ENCODE data around the gene LHFPL2. TPM values are rescaled to one million over a fixed set of nuclear protein-coding genes. Genes with fewer than 3 reads are reported as not detected.

Gene LHFPL2
- total and polyA plus RNA-seq, 9 of the 15 experiments (the other 6 are each of a cell fraction or from before 2014, with no cell fraction given) = 1.0 to 6.6 (median 4.6) TPM

DNA sequence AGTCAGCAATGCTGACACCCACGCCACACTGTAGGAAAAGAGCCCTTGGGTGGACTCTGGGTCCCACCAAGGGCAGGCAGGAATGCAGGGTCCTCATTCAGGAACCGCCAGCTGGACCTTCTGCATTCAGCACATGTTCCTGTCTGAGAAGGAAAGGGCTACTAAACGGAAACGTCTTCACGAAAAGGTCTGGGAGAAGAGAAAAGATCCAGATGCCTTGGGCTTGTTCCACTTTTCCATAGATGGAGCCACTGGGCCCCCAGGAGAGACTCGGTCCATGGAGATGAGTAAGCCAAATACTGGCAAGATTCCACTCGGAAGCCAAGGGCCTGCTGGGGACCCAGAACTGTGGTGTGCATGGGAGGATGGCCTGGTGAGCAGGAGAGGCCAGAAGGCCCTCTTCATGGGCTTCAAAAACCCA is 38.4 kb downstream of the LHFPL2 start:
- H3K9ac ChIP-seq (ENCODE audit: insufficient read depth in 1 of 2, low read depth in 2 of 2, low read length in 2 of 2) = 0 out of 4 replicates have a peak overlapping the region, but pooled peaks of 1 of the 2 experiments have one; percentile 3
- no peak for TF ChIP-seq CBX8 (IDR thresholded peaks at IDR 0.05; ENCODE audit: borderline replicate concordance, extremely low read depth, low read depth, low read length, poor library complexity, severe bottlenecking)
- H3K27me3 ChIP-seq (ENCODE audit: control insufficient read depth in 2 of 2, insufficient read depth in 2 of 2, low read length in 2 of 2) = no peaks in the 10 kb centered on the region
- DNase-seq (ENCODE audit: extremely low read depth in 1 of 4, low spot score in 3 of 4) (no peak), FAIRE-seq (no peak), ATAC-seq (no peak; the same call in 2 of the 3 replicates)
- CTCF ChIA-PET (ENCODE audit: low intra/inter-chr PET ratio) = no interaction called here
- H3K79me2 ChIP-seq (ENCODE audit: control insufficient read depth, insufficient read depth, low read length) = no peaks in the 10 kb centered on the region
- in situ Hi-C loops (cut with MboI) = loop anchor here (5.0 kb wide), 1 partner anchor 63 kb away; no protein-coding TSS in a partner anchor
- intact Hi-C loops (cut with micrococcal nuclease) = no loop called here
- H3K4me3 ChIP-seq = no peak overlapping the region
- no peaks in the 10 kb centered on the region for H3K9me3 ChIP-seq (replicated peaks; ENCODE audit: control insufficient read depth, insufficient read depth, low read depth, low read length)
- no peaks in the 10 kb centered on the region for H4K20me1 ChIP-seq (replicated peaks; ENCODE audit: control insufficient read depth, insufficient read depth, low read length)
- no peak overlapping the region for H2AFZ ChIP-seq (ENCODE audit: low read depth, low read length)
- H3K4me2 ChIP-seq (ENCODE audit: insufficient read depth, low read length) = no peak overlapping the region
- BruUV-seq (replicated peaks) = no TSS peak
- POLR2A ChIA-PET = interaction anchor here (0.7 to 2.1 kb wide), 3 partner anchors 14 to 41 kb away, joined by 3 to 5 read pairs (median 4); no protein-coding TSS in a partner anchor
- H3K9me1 ChIP-seq (ENCODE audit: control insufficient read depth, insufficient read depth, low read length) = no peaks in the 10 kb centered on the region
- H3K36me3 ChIP-seq (ENCODE audit: control insufficient read depth, insufficient read depth, low read length) = no peaks in the 10 kb centered on the region
- H3K27ac ChIP-seq (ENCODE audit: extremely low read depth, low read depth, low read length) = no peak overlapping the region
- H3K4me1 ChIP-seq (replicated peaks in 1 of 2; ENCODE audit: control insufficient read depth in 2 of 2, insufficient read depth in 2 of 2, low read length in 2 of 2) = peaks cover 3 to 9% of the 10 kb centered on the region in 2 experiments; a peak in 3 of 5 replicates
- WGBS (ENCODE audit: insufficient coverage, low coverage, missing lambda C conversion rate) = 57% methylated on average over 7 of the region's 7 CpGs

DNA sequence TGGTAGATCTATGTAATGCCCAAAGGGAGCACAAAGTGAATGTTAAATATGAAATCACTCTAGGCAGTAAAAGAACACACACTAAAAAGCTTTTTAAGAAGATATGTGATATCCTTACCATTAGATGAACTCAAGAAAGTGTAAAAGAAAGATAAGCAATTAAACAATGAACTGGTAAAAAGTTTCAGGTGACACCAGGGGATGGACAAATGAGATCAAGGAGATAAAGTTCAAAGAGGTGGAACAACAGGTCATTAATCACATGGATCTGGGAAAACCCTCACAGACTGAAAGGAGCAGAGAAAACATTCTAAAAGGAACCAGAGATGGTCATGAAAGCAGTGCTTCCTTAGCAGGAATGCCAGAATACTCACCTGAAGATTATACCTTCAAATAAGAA is 40.7 kb downstream of the LHFPL2 start:
- in situ Hi-C loops (cut with MboI) = no loop called here
- BruUV-seq (replicated peaks) = no TSS peak
- Histone ChIP-seq H3K4me1 (replicated peaks in 1 of 2; ENCODE audit: control insufficient read depth in 2 of 2, insufficient read depth in 2 of 2, low read length in 2 of 2) (peaks cover 3 to 9% of the 10 kb centered on the region in 2 experiments; a peak in 3 of 5 replicates), H3K36me3 (ENCODE audit: control insufficient read depth, insufficient read depth, low read length) (no peaks in the 10 kb centered on the region), H3K9me3 (replicated peaks; ENCODE audit: control insufficient read depth, insufficient read depth, low read depth, low read length) (no peaks in the 10 kb centered on the region), H3K4me3 (no peak overlapping the region), H3K9me1 (ENCODE audit: control insufficient read depth, insufficient read depth, low read length) (no peaks in the 10 kb centered on the region), H3K4me2 (ENCODE audit: insufficient read depth, low read length) (no peak overlapping the region), H2AFZ (ENCODE audit: low read depth, low read length) (no peak overlapping the region), H3K27ac (ENCODE audit: extremely low read depth, low read depth, low read length) (no peak overlapping the region), H3K9ac (ENCODE audit: insufficient read depth in 1 of 2, low read depth in 2 of 2, low read length in 2 of 2) (no peak overlapping the region), H4K20me1 (replicated peaks; ENCODE audit: control insufficient read depth, insufficient read depth, low read length) (no peaks in the 10 kb centered on the region), H3K79me2 (ENCODE audit: control insufficient read depth, insufficient read depth, low read length) (no peaks in the 10 kb centered on the region), H3K27me3 (ENCODE audit: control insufficient read depth in 2 of 2, insufficient read depth in 2 of 2, low read length in 2 of 2) (no peaks in the 10 kb centered on the region)
- FAIRE-seq = peak; percentile 67
- CTCF ChIA-PET (ENCODE audit: low intra/inter-chr PET ratio) = no interaction called here
- ATAC-seq = no peak
- no peak for DNase-seq (ENCODE audit: extremely low read depth in 1 of 4, low spot score in 3 of 4)
- POLR2A ChIA-PET = interaction anchor here (0.6 kb wide), 1 partner anchor 138 kb away, joined by 3 read pairs; no protein-coding TSS in a partner anchor
- intact Hi-C loops (cut with micrococcal nuclease) = no loop called here
- TF ChIP-seq, protein P1, sequence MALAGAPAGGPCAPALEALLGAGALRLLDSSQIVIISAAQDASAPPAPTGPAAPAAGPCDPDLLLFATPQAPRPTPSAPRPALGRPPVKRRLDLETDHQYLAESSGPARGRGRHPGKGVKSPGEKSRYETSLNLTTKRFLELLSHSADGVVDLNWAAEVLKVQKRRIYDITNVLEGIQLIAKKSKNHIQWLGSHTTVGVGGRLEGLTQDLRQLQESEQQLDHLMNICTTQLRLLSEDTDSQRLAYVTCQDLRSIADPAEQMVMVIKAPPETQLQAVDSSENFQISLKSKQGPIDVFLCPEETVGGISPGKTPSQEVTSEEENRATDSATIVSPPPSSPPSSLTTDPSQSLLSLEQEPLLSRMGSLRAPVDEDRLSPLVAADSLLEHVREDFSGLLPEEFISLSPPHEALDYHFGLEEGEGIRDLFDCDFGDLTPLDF (CRISPR knock-in tag; IDR thresholded peaks at IDR 0.05) = no peak
- TF ChIP-seq, protein P2, sequence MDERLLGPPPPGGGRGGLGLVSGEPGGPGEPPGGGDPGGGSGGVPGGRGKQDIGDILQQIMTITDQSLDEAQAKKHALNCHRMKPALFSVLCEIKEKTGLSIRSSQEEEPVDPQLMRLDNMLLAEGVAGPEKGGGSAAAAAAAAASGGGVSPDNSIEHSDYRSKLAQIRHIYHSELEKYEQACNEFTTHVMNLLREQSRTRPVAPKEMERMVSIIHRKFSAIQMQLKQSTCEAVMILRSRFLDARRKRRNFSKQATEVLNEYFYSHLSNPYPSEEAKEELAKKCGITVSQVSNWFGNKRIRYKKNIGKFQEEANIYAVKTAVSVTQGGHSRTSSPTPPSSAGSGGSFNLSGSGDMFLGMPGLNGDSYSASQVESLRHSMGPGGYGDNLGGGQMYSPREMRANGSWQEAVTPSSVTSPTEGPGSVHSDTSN (CRISPR knock-in tag; IDR thresholded peaks at IDR 0.05; ENCODE audit: low read depth) = no peak
- TF ChIP-seq, protein P2 (tag; conservative IDR thresholded peaks at IDR 0.05; ENCODE audit: low read depth) = peak; percentile 58
- no peak for TF ChIP-seq MTA1 (IDR thresholded peaks at IDR 0.05; ENCODE audit: borderline replicate concordance)
- no peak for TF ChIP-seq EP300 (IDR thresholded peaks at IDR 0.05; ENCODE audit: low read length)
- TF ChIP-seq, protein P3, sequence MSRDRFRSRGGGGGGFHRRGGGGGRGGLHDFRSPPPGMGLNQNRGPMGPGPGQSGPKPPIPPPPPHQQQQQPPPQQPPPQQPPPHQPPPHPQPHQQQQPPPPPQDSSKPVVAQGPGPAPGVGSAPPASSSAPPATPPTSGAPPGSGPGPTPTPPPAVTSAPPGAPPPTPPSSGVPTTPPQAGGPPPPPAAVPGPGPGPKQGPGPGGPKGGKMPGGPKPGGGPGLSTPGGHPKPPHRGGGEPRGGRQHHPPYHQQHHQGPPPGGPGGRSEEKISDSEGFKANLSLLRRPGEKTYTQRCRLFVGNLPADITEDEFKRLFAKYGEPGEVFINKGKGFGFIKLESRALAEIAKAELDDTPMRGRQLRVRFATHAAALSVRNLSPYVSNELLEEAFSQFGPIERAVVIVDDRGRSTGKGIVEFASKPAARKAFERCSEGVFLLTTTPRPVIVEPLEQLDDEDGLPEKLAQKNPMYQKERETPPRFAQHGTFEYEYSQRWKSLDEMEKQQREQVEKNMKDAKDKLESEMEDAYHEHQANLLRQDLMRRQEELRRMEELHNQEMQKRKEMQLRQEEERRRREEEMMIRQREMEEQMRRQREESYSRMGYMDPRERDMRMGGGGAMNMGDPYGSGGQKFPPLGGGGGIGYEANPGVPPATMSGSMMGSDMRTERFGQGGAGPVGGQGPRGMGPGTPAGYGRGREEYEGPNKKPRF (IDR thresholded peaks at IDR 0.05; ENCODE audit: low read depth, low read length) = no peak
- no peak for TF ChIP-seq NR4A1 (CRISPR knock-in tag; IDR thresholded peaks at IDR 0.05)
- no peak for TF ChIP-seq NR4A1 (tag; IDR thresholded peaks at IDR 0.05)

All from K562 (cell line).